IPS-15b (cell line): Measurements from ENCODE around the gene BCKDHA.
A peak's percentile ranks its signal among the peaks of the same experiment; 100 is the strongest.
"Not testable (repeated sequence)": the region's sequence is repeated elsewhere in the genome, so short reads cannot be mapped to it uniquely, and the experiment has no call there.

ENCODE experiments used
- H3K27me3 ChIP-seq: one replicate; pipeline ENCODE4 v1.6.1; 2013; ENCODE audit warnings: low read length; ENCODE audit not compliant: control insufficient read depth, insufficient read depth
- H3K36me3 ChIP-seq: one replicate; pipeline ENCODE4 v1.6.1; 2013; ENCODE audit warnings: low read length; ENCODE audit not compliant: control insufficient read depth, insufficient read depth
- H3K4me1 ChIP-seq: one replicate; pipeline ENCODE4 v1.6.1; 2013; ENCODE audit warnings: mild to moderate bottlenecking, low read length; ENCODE audit not compliant: control insufficient read depth, insufficient read depth
- H3K4me3 ChIP-seq: one replicate; pipeline ENCODE4 v1.5.1; 2013; ENCODE audit warnings: low read depth, low read length
- H3K9ac ChIP-seq: one replicate; pipeline ENCODE4 v1.6.1; 2013; ENCODE audit warnings: low read depth, mild to moderate bottlenecking, low read length
- H3K9me3 ChIP-seq: one replicate; pipeline ENCODE4 v1.6.1; 2013; ENCODE audit warnings: mild to moderate bottlenecking, low read length; ENCODE audit not compliant: control insufficient read depth, insufficient read depth

BCKDHA gene

GRCh38 chr19:41371541-41371940, 26.1 kb upstream of the BCKDHA start:
- no peak overlapping the region for H3K9ac ChIP-seq
- no peaks in the 10 kb centered on the region for H3K36me3 ChIP-seq
- no peaks in the 10 kb centered on the region for H3K27me3 ChIP-seq
- no peak overlapping the region for H3K4me3 ChIP-seq
- H3K9me3 ChIP-seq = no peaks in the 10 kb centered on the region
- H3K4me1 ChIP-seq = no peaks in the 10 kb centered on the region

GRCh38 chr19:41372501-41372900, 25.1 kb upstream of the BCKDHA start:
- Histone ChIP-seq H3K4me1 (no peaks in the 10 kb centered on the region), H3K27me3 (peaks cover 5% of the 10 kb centered on the region)

GRCh38 chr19:41373993-41374392, 23.6 kb upstream of the BCKDHA start:
- Histone ChIP-seq H3K9ac (no peak overlapping the region), H3K9me3 (no peaks in the 10 kb centered on the region), H3K4me1 (peaks cover 2% of the 10 kb centered on the region), H3K36me3 (no peaks in the 10 kb centered on the region), H3K4me3 (no peak overlapping the region), H3K27me3 (peaks cover 5% of the 10 kb centered on the region)

More at GRCh38 chr19:41372501-41372900, 25.1 kb upstream of the BCKDHA start:
- Histone ChIP-seq H3K4me3 (no peak overlapping the region), H3K36me3 (no peaks in the 10 kb centered on the region), H3K9me3 (no peaks in the 10 kb centered on the region), H3K9ac (no peak overlapping the region)

- H3K4me3 ChIP-seq = peak within 1 kb of the TSS; percentile 81
Observed at GRCh38 chr19:41376241-41376997, 21.2 kb upstream of the BCKDHA start, which contains the start of gene TMEM91. TMEM91 (plus strand) TSS chr19:41376533; CDS start chr19:41378310, 1,777 bp downstream.

GRCh38 chr19:41376998-41377365, 20.6 kb upstream of the BCKDHA start:
- Histone ChIP-seq H3K27me3 (peaks cover 5% of the 10 kb centered on the region), H3K9ac (peak overlapping the region; percentile 2), H3K4me1 (peaks cover 2% of the 10 kb centered on the region), H3K36me3 (no peaks in the 10 kb centered on the region), H3K4me3 (peak overlapping the region; percentile 81), H3K9me3 (no peaks in the 10 kb centered on the region)

More at GRCh38 chr19:41376241-41376997, 21.2 kb upstream of the BCKDHA start, which contains the start of gene TMEM91:
- Histone ChIP-seq H3K36me3 (no peaks in the 10 kb centered on the region), H3K9me3 (no peaks in the 10 kb centered on the region), H3K9ac (peak within 1 kb of the TSS; percentile 38), H3K27me3 (peaks cover 5% of the 10 kb centered on the region), H3K4me1 (peaks cover 2% of the 10 kb centered on the region)

- Histone ChIP-seq H3K9me3 (no peaks in the 10 kb centered on the region), H3K4me1 (peaks cover 2% of the 10 kb centered on the region), H3K36me3 (no peaks in the 10 kb centered on the region), H3K27me3 (peaks cover 5% of the 10 kb centered on the region), H3K9ac (no peak overlapping the region), H3K4me3 (no peak overlapping the region)
Observed at GRCh38 chr19:41377977-41378709, 19.5 kb upstream of the BCKDHA start.

- not testable (repeated sequence) for H3K36me3 ChIP-seq, H3K27me3 ChIP-seq, H3K4me1 ChIP-seq, H3K4me3 ChIP-seq, H3K9me3 ChIP-seq, H3K9ac ChIP-seq
Observed at GRCh38 chr19:41381536-41381935, 16.1 kb upstream of the BCKDHA start.

- Histone ChIP-seq H3K9ac (no peak overlapping the region), H3K4me3 (no peak overlapping the region), H3K9me3 (no peaks in the 10 kb centered on the region), H3K36me3 (peaks cover 6% of the 10 kb centered on the region), H3K4me1 (no peaks in the 10 kb centered on the region), H3K27me3 (no peaks in the 10 kb centered on the region)
Observed at GRCh38 chr19:41384351-41384750, 13.3 kb upstream of the BCKDHA start.

GRCh38 chr19:41386442-41386841, 11.2 kb upstream of the BCKDHA start:
- Histone ChIP-seq H3K9ac (no peak overlapping the region), H3K4me3 (no peak overlapping the region), H3K36me3 (peaks cover 12% of the 10 kb centered on the region), H3K9me3 (no peaks in the 10 kb centered on the region), H3K4me1 (no peaks in the 10 kb centered on the region), H3K27me3 (no peaks in the 10 kb centered on the region)

- no peaks in the 10 kb centered on the region for H3K9me3 ChIP-seq
- H3K36me3 ChIP-seq = peaks cover 20% of the 10 kb centered on the region
- H3K27me3 ChIP-seq = no peaks in the 10 kb centered on the region
- no peaks in the 10 kb centered on the region for H3K4me1 ChIP-seq
- H3K4me3 ChIP-seq = no peak overlapping the region
- H3K9ac ChIP-seq = no peak overlapping the region
Observed at GRCh38 chr19:41391618-41392017, 6.0 kb upstream of the BCKDHA start.

GRCh38 chr19:41392775-41393174, 4.8 kb upstream of the BCKDHA start:
- Histone ChIP-seq H3K9me3 (no peaks in the 10 kb centered on the region), H3K4me3 (no peak overlapping the region), H3K9ac (no peak overlapping the region), H3K27me3 (no peaks in the 10 kb centered on the region), H3K4me1 (no peaks in the 10 kb centered on the region), H3K36me3 (peaks cover 20% of the 10 kb centered on the region)

- Histone ChIP-seq H3K9me3 (no peaks in the 10 kb centered on the region), H3K4me1 (peaks cover 3% of the 10 kb centered on the region), H3K9ac (no peak overlapping the region), H3K27me3 (no peaks in the 10 kb centered on the region), H3K36me3 (peaks cover 10% of the 10 kb centered on the region), H3K4me3 (no peak overlapping the region)
Observed at GRCh38 chr19:41395355-41395754, 2.3 kb upstream of the BCKDHA start.
